K562 treated with DMSO at 1 percent for 48 hours (cell line): ENCODE results near the gene ACACB. TPM values are rescaled to one million over a fixed set of nuclear protein-coding genes. Genes with fewer than 3 reads are reported as not detected.

Experiments
- total RNA-seq: library from RNA; unstranded; fragments of 300-600 nt; gene quantifications from 2 replicates; pipeline ENCODE4 v1.2.3, GENCODE V29; 2022; ENCODE audit warnings: low replicate concordance; ENCODE audit errors: extremely low read depth

The ACACB gene
- not detected in 2 replicates for total RNA-seq

GRCh38 chr12:109115758-109116610 is at the start of gene ACACB:
Gene ACACB (plus strand): TSS chr12:109116587. CDS start chr12:109139406, 22,819 bp downstream.

DNA sequence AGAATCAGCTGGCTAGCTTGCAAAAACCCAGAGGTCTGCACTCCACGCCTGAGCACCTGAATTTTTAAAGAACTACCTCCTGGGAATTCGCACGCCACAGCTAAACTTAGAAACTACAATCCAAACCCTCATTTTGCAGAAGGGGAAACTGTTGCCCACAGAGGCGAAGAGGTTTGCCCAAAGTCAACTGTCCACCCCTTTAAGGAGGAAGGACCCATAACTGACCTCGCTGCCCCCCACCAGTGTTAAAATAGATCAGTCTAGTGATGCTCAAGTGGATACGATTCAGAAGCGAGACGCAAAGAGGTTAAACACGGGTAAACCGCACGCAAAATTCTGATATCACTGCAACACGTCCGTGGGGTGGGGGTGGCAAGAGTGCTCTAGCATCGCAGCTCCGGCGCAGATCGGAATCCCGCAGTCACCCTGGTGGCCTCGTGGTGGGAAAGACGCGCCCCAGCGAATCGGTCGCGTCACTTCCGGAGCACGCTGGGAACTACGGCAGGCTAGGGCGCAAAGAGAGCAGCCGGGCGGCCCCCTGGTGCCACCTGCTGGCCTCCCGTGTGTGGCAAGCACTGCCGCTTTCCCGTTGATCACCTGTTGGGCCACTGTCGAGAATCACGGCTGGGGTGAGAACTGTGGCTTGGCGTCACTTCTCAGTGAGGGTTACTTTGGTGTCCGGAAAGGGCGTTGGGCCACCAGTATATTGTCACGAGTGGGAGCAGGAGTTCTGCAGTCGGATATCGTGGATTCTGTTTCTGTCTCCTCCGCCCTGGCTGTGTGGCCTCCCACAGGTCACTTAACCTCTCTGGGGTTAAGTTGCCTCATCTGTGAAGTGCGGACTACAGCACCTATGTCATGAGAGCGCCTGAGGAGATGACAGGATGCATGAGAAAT is 23.1 kb upstream of the ACACB start, which contains the start of gene ALKBH2:
TSS of gene ALKBH2 (minus strand) at position 451 of the 897 bp plus-strand sequence. CDS start 686 bp downstream, outside the sequence.

DNA sequence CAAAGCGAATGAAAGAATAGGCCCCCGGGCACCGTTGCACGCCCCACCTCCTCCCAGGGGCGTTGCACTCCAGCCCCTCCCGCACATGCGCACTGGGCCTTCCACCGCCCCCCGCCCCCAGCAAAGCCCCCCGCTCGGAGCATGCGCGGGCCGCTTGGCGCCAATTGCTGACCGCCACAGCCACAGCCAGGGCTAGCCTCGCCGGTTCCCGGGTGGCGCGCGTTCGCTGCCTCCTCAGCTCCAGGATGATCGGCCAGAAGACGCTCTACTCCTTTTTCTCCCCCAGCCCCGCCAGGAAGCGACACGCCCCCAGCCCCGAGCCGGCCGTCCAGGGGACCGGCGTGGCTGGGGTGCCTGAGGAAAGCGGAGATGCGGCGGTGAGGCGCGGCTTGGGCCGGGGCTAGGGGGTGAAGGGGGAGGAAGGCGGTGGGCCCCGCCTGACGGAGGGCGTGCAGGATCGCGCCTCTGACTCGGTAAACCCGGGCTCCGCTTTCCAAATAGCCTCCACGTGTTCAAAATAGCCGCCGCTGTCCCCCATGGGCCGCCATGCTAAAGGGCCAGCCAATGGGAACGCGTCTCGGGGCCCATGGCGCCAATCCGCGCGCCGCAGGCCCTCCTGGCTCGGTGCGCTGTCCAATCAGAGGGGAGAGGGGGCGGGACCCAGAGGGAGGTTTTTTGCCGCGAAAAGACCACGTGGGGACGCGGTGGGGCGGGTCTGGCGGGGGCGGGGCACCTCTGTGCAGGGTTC is 18.8 kb upstream of the ACACB start, which contains the start of gene UNG:
TSS of gene UNG (plus strand) at position 163 of the 748 bp plus-strand sequence. CDS start at position 246, 83 bp downstream.

DNA sequence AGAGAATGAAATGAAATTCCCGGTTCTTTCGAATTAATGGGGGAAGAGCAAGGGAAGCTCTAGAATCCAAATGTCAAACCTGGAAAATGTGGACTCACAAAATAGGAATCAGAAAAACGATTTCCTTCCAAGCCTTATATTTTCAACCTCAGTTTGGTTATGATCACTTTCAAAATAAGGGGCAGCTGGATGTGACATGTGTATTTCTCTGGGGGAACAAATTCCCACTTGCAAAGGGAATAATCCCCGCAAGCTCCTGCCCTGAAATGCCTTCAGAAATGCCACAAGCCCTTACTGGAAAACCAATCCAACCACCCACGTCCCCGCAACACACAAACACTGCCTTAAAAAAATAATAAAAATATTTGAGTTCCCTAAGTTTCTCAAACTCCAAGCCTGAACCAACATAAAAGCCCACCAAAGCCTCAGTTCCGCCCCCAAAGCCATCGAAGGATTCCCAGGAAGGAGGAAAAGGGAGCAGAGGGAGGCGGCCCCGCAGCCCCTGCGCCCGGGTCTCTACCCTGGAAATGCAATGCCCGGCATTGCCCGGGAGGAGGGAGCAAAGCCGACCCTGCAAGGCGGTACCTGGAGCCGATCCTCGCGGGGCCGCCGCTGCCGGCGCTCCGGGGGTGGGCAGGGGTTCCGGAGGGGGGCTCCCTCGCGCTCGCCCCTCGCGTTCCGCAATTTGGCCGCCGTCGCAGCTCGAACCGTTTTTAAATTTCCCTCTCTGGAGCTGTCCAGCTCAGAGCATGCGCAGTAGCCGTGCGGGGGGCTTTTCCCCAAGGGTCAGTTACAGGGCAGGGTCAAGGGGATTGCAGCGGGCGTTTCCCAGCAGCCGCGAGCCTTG is 192.4 kb downstream of the ACACB start, which contains the start of gene FOXN4:
TSS of gene FOXN4 (minus strand) at position 751 of the 847 bp plus-strand sequence. CDS start 963 bp downstream, outside the sequence.

Other genes with a start within 250 kb of the ACACB start
- gene DAO, start 236.5 kb upstream of the ACACB start, total RNA-seq: not detected in 2 replicates
- not detected in 2 replicates for gene SVOP, start 95.5 kb upstream of the ACACB start, total RNA-seq
- gene USP30, start 64.0 kb upstream of the ACACB start, total RNA-seq: 97.4 TPM in 1 of 2 replicates, not detected in the other
- gene ALKBH2, start 23.1 kb upstream of the ACACB start, total RNA-seq: not detected in 2 replicates
- gene UNG, start 19.0 kb upstream of the ACACB start, total RNA-seq: not detected in 2 replicates
- gene FOXN4, start 192.7 kb downstream of the ACACB start, total RNA-seq: not detected in 2 replicates
- gene MYO1H, start 231.3 kb downstream of the ACACB start, total RNA-seq: not detected in 2 replicates